HepG2 (cell line): ENCODE results near the gene TTC9.

Experiments
- HOXA7 ChIP-seq: sonication (generic); formaldehyde crosslinking; IDR thresholded peaks from 2 replicates; pipeline ENCODE4 v1.8.1; 2022; ENCODE audit warnings: mild to moderate bottlenecking, missing genetic modification reagents, moderate library complexity
- POLR2AphosphoS5 ChIP-seq: IDR thresholded peaks from 2 replicates; pipeline ENCODE4 v1.6.1; 2012; ENCODE audit warnings: low read depth, low read length
- ZFP1 ChIP-seq: IDR thresholded peaks from 2 replicates; pipeline ENCODE4 v1.6.1; 2016
- ZFP36 ChIP-seq: fragments of 150-350 bp; IDR thresholded peaks from 2 replicates; pipeline ENCODE4 v1.6.1; 2018; ENCODE audit warnings: borderline replicate concordance, low read length, low read depth; ENCODE audit not compliant: partially characterized antibody
- ZFY ChIP-seq: sonication (generic); formaldehyde crosslinking; IDR thresholded peaks from 2 replicates; pipeline ENCODE4 v1.4.0; 2020; ENCODE audit warnings: missing genetic modification reagents
- ZNF224 ChIP-seq: sonication (generic); formaldehyde crosslinking; IDR thresholded peaks from 2 replicates; pipeline ENCODE4 v1.5.0; 2020; ENCODE audit warnings: mild to moderate bottlenecking, missing genetic modification reagents
- TF ChIP-seq, protein P1 (sequence below): sonication (generic); formaldehyde crosslinking; IDR thresholded peaks from 2 replicates; pipeline ENCODE4 v1.5.0; 2020; ENCODE audit warnings: mild to moderate bottlenecking, missing genetic modification reagents, moderate library complexity

- TF ChIP-seq ZFP1 (CRISPR knock-in tag) (no peak), HOXA7 (CRISPR knock-in tag) (no peak), ZFP36 (no peak), ZFY (no peak), ZNF224 (CRISPR knock-in tag) (no peak), POLR2AphosphoS5 (no peak)
- TF ChIP-seq, protein P1, sequence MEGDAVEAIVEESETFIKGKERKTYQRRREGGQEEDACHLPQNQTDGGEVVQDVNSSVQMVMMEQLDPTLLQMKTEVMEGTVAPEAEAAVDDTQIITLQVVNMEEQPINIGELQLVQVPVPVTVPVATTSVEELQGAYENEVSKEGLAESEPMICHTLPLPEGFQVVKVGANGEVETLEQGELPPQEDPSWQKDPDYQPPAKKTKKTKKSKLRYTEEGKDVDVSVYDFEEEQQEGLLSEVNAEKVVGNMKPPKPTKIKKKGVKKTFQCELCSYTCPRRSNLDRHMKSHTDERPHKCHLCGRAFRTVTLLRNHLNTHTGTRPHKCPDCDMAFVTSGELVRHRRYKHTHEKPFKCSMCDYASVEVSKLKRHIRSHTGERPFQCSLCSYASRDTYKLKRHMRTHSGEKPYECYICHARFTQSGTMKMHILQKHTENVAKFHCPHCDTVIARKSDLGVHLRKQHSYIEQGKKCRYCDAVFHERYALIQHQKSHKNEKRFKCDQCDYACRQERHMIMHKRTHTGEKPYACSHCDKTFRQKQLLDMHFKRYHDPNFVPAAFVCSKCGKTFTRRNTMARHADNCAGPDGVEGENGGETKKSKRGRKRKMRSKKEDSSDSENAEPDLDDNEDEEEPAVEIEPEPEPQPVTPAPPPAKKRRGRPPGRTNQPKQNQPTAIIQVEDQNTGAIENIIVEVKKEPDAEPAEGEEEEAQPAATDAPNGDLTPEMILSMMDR (CRISPR knock-in tag) = no peak
Observed at GRCh38 chr14:70708717-70709570, 67.2 kb downstream of the TTC9 start.
